HG03196 (cell line): ENCODE measurements around the gene CFAP92.

Experiments used
- ATAC-seq: cut with Tn5 transposase; IDR thresholded peaks from one replicate; pipeline ENCODE4 v1.9.1; 2021; ENCODE audit not compliant: unreplicated experiment

CFAP92 gene

GRCh38 chr3:129006864-129007263, 13.0 kb upstream of the CFAP92 start:
- no peak for ATAC-seq

- ATAC-seq: no peak
These were observed 11.8 kb upstream of the CFAP92 start for GRCh38 chr3:129005526-129006303.

GRCh38 chr3:129004639-129005295, 10.9 kb upstream of the CFAP92 start:
- ATAC-seq: no peak

GRCh38 chr3:129003578-129004112, 9.8 kb upstream of the CFAP92 start:
- no peak for ATAC-seq

GRCh38 chr3:129002573-129003569, 9.0 kb upstream of the CFAP92 start:
- no peak for ATAC-seq

- no peak for ATAC-seq
These were observed 8.1 kb upstream of the CFAP92 start for GRCh38 chr3:129001806-129002572.

- no peak for ATAC-seq
These were observed 7.4 kb upstream of the CFAP92 start, which contains the start of gene EFCC1 for GRCh38 chr3:129001101-129001805. EFCC1 (plus strand) TSS chr3:129001304; CDS start chr3:129001629, 325 bp downstream.

GRCh38 chr3:129000742-129001100, 6.8 kb upstream of the CFAP92 start:
- no peak for ATAC-seq

- ATAC-seq: no peak
These were observed 5.2 kb upstream of the CFAP92 start for GRCh38 chr3:128999102-128999501.

- ATAC-seq: no peak
These were observed 4.7 kb upstream of the CFAP92 start for GRCh38 chr3:128998561-128998960.

- no peak for ATAC-seq
These were observed 3.7 kb upstream of the CFAP92 start for GRCh38 chr3:128997486-128998133.

GRCh38 chr3:128996726-128997125, 2.9 kb upstream of the CFAP92 start:
- ATAC-seq: no peak

- no peak for ATAC-seq
These were observed 2.3 kb upstream of the CFAP92 start for GRCh38 chr3:128996200-128996599.

GRCh38 chr3:128995737-128996136, 1.9 kb upstream of the CFAP92 start:
- ATAC-seq: no peak

GRCh38 chr3:128994581-128995546, 988 bp upstream of the CFAP92 start:
- no peak for ATAC-seq

- no peak for ATAC-seq
These were observed 267 bp upstream of the CFAP92 start for GRCh38 chr3:128994173-128994512.

GRCh38 chr3:128992926-128993460, 883 bp downstream of the CFAP92 start:
- ATAC-seq: no peak

GRCh38 chr3:128991355-128991895, 2.5 kb downstream of the CFAP92 start:
- ATAC-seq: no peak
